Ovary (tissue), 3 donors: ENCODE results near the gene IQSEC1.

Source experiments
- POLR2A ChIP-seq: fragments of 450-650 bp; IDR thresholded peaks from one replicate; pipeline ENCODE4 v1.6.1; 2017; ENCODE audit warnings: antibody characterized with exemption, mild to moderate bottlenecking, moderate library complexity
- TF ChIP-seq, protein P1 (sequence below), 3 donors: fragments of 450-650 bp in 2 of 3; fragments of 200-600 bp in 1 of 3; IDR thresholded peaks; one replicate each; pipeline versions ENCODE4 v1.5.1 to v1.8.0; 2016 to 2022; ENCODE audit warnings: antibody characterized with exemption in 3 of 3, mild to moderate bottlenecking in 1 of 3
- donor health status: DM: no; HTN: no; CAD: no.

DNA sequence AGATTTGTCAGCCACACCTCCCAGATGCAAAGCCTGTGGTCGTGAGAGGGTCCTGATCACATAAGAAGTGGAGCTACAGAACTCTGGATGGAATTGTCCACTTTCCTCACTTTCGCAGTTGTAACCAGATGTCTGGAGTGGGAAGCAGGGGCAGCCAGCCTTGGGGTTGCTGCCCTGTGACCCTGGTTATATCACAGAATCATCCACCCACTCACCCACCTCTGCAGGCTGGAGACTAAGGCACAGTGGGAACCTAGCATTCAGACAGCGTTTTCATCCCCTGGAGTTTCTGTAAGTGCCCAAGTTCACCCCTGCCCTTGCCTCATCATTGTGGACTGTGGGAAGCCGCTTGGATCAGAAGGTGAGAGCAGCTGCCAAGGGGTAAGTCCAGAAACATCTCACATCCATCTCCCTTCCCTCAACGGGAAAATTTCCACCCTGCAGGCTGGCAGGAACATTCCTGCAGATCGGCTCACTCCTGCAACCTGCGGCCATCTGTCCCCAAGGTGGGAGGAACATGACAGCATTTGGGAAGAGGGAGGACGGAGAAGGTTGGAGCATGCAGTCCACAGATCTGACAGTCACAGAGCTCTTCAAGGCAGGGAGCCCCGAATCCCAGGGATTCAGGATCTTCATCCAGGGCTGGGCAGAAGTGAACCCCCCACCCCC, 2.9 kb upstream of the IQSEC1 start:
- TF ChIP-seq POLR2A, result no peak
- TF ChIP-seq, protein P1, sequence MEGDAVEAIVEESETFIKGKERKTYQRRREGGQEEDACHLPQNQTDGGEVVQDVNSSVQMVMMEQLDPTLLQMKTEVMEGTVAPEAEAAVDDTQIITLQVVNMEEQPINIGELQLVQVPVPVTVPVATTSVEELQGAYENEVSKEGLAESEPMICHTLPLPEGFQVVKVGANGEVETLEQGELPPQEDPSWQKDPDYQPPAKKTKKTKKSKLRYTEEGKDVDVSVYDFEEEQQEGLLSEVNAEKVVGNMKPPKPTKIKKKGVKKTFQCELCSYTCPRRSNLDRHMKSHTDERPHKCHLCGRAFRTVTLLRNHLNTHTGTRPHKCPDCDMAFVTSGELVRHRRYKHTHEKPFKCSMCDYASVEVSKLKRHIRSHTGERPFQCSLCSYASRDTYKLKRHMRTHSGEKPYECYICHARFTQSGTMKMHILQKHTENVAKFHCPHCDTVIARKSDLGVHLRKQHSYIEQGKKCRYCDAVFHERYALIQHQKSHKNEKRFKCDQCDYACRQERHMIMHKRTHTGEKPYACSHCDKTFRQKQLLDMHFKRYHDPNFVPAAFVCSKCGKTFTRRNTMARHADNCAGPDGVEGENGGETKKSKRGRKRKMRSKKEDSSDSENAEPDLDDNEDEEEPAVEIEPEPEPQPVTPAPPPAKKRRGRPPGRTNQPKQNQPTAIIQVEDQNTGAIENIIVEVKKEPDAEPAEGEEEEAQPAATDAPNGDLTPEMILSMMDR (IDR thresholded peaks at IDR 0.05), result no peak
